Breast epithelium (tissue), 3 donors: Measurements from ENCODE around the gene PRDM15.

ENCODE experiments used
- CTCF ChIP-seq, 3 donors: fragments of 450-650 bp; IDR thresholded peaks; one replicate each; pipeline ENCODE4 v1.5.1; 2016 to 2017; ENCODE audit warnings: antibody characterized with exemption in 3 of 3, mild to moderate bottlenecking in 3 of 3, moderate library complexity in 3 of 3
- POLR2A ChIP-seq: fragments of 450-650 bp; IDR thresholded peaks from one replicate; pipeline ENCODE4 v1.6.1; 2016; ENCODE audit warnings: antibody characterized with exemption, mild to moderate bottlenecking, moderate library complexity
- POLR2AphosphoS5 ChIP-seq, 3 donors: sonication (generic); formaldehyde crosslinking; IDR thresholded peaks; one replicate each; pipeline ENCODE4 v1.6.1; 2017; ENCODE audit warnings: antibody characterized with exemption in 3 of 3

- TF ChIP-seq POLR2A (no peak), POLR2AphosphoS5 (IDR thresholded peaks at IDR 0.05) (no peak), CTCF (IDR thresholded peaks at IDR 0.05) (no peak)
These were observed 99.5 kb downstream of the PRDM15 start for GRCh38 chr21:41779659-41780058.
